ENCODE data around the gene DTNB. TPM values are rescaled to one million over a fixed set of nuclear protein-coding genes. Genes with fewer than 3 reads are reported as not detected.
"Not testable (repeated sequence)": the region's sequence is repeated elsewhere in the genome, so short reads cannot be mapped to it uniquely, and the experiment has no call there.

The DTNB gene
- total RNA-seq, 4 donors from 2014 or later, result 0.70 to 23.1 (median 6.1) TPM

- H3K9me3 ChIP-seq, result no peaks in the 10 kb centered on the region
- DNase-seq, result no peak
- H3K4me3 ChIP-seq, result no peak overlapping the region
- TF ChIP-seq CTCF (IDR thresholded peaks at IDR 0.05) (no peak), POLR2A (IDR thresholded peaks at IDR 0.05) (no peak)
- no peaks in the 10 kb centered on the region for H3K4me1 ChIP-seq
- no peaks in the 10 kb centered on the region for H3K27me3 ChIP-seq
- no peak overlapping the region for H3K27ac ChIP-seq
- H3K36me3 ChIP-seq, result no peaks in the 10 kb centered on the region
Observed at GRCh38 chr2:25539136-25539535, 134.2 kb downstream of the DTNB start.

- Histone ChIP-seq H3K4me3 (no peak overlapping the region), H3K27ac (no peak overlapping the region), H3K27me3 (no peaks in the 10 kb centered on the region), H3K4me1 (no peaks in the 10 kb centered on the region), H3K36me3 (no peaks in the 10 kb centered on the region), H3K9me3 (no peaks in the 10 kb centered on the region)
- DNase-seq, result no peak
- TF ChIP-seq POLR2A (IDR thresholded peaks at IDR 0.05) (no peak), CTCF (IDR thresholded peaks at IDR 0.05) (no peak)
Observed at GRCh38 chr2:25537526-25537925, 135.9 kb downstream of the DTNB start.

- not testable (repeated sequence) for H3K9me3 ChIP-seq, H3K27me3 ChIP-seq, DNase-seq, H3K4me3 ChIP-seq, H3K4me1 ChIP-seq, H3K36me3 ChIP-seq, H3K27ac ChIP-seq
Observed at GRCh38 chr2:25535411-25536289, 137.7 kb downstream of the DTNB start.

- H3K9me3 ChIP-seq, H3K36me3 ChIP-seq, H3K27ac ChIP-seq, H3K4me3 ChIP-seq, DNase-seq, H3K4me1 ChIP-seq, H3K27me3 ChIP-seq: not testable (repeated sequence)
Observed at GRCh38 chr2:25534937-25535336, 138.4 kb downstream of the DTNB start.

- Histone ChIP-seq H3K9me3 (no peaks in the 10 kb centered on the region), H3K36me3 (no peaks in the 10 kb centered on the region), H3K4me1 (no peaks in the 10 kb centered on the region), H3K27me3 (no peaks in the 10 kb centered on the region), H3K27ac (no peak overlapping the region), H3K4me3 (no peak overlapping the region)
- TF ChIP-seq POLR2A (IDR thresholded peaks at IDR 0.05) (no peak), CTCF (IDR thresholded peaks at IDR 0.05) (no peak)
- no peak for DNase-seq
Observed at GRCh38 chr2:25534455-25534854, 138.9 kb downstream of the DTNB start.

- H3K36me3 ChIP-seq, H3K9me3 ChIP-seq, H3K27me3 ChIP-seq, H3K4me1 ChIP-seq, DNase-seq, H3K4me3 ChIP-seq, H3K27ac ChIP-seq: not testable (repeated sequence)
Observed at GRCh38 chr2:25533771-25534170, 139.6 kb downstream of the DTNB start.

- Histone ChIP-seq H3K27me3 (no peaks in the 10 kb centered on the region), H3K4me3 (no peak overlapping the region), H3K4me1 (no peaks in the 10 kb centered on the region), H3K36me3 (no peaks in the 10 kb centered on the region), H3K27ac (no peak overlapping the region), H3K9me3 (no peaks in the 10 kb centered on the region)
- no peak for TF ChIP-seq POLR2A (IDR thresholded peaks at IDR 0.05)
- no peak for DNase-seq
Observed at GRCh38 chr2:25532521-25532920, 140.9 kb downstream of the DTNB start.

GRCh38 chr2:25529034-25529433 is 144.3 kb downstream of the DTNB start:
- Histone ChIP-seq H3K27me3 (no peaks in the 10 kb centered on the region), H3K4me3 (no peak overlapping the region), H3K27ac (no peak overlapping the region), H3K36me3 (no peaks in the 10 kb centered on the region), H3K4me1 (no peaks in the 10 kb centered on the region), H3K9me3 (no peaks in the 10 kb centered on the region)
- TF ChIP-seq CTCF (IDR thresholded peaks at IDR 0.05) (no peak), POLR2A (IDR thresholded peaks at IDR 0.05) (no peak)
- no peak for DNase-seq

Measured in Peyer's patch (tissue), 4 donors.